ENCODE data around the gene BBX. TPM values are rescaled to one million over a fixed set of nuclear protein-coding genes. Genes with fewer than 3 reads are reported as not detected.

Gene BBX
- total and polyA plus RNA-seq, 12 donors: 4.6 to 49.8 (median 38.0) TPM

GRCh38 chr3:107588217-107588616 is 65.5 kb downstream of the BBX start:
- no peaks in the 10 kb centered on the region for H3K27me3 ChIP-seq
- H3K36me3 ChIP-seq: no peaks in the 10 kb centered on the region
- DNase-seq (no peak), ATAC-seq (no peak)
- H3K4me3 ChIP-seq: no peak overlapping the region
- no peak for TF ChIP-seq CTCF (IDR thresholded peaks at IDR 0.05)
- peaks cover 0 to 12% (median 0%) of the 10 kb centered on the region in 9 donors for H3K4me1 ChIP-seq
- H3K9me3 ChIP-seq: no peaks in the 10 kb centered on the region
- intact Hi-C loops (cut with DNase I): no loop called here
- no peak overlapping the region for H3K27ac ChIP-seq
- WGBS, 2 donors: 19 to 28% methylated on average over 1 of the region's 1 CpG

- TF ChIP-seq CTCF (IDR thresholded peaks at IDR 0.05): no peak
- Histone ChIP-seq H3K4me3 (no peak overlapping the region), H3K27me3 (no peaks in the 10 kb centered on the region), H3K9me3 (no peaks in the 10 kb centered on the region), H3K27ac (no peak overlapping the region), H3K36me3 (no peaks in the 10 kb centered on the region), H3K4me1 (peaks cover 0 to 12% (median 0%) of the 10 kb centered on the region in 9 donors)
- WGBS, 2 donors: 51 to 63% methylated on average over 1 of the region's 1 CpG
- ATAC-seq (no peak), DNase-seq (no peak)
- intact Hi-C loops (cut with DNase I): no loop called here
These were observed 66.7 kb downstream of the BBX start for GRCh38 chr3:107589454-107589853.

- Histone ChIP-seq H3K27me3 (no peaks in the 10 kb centered on the region), H3K36me3 (no peaks in the 10 kb centered on the region), H3K4me3 (no peak overlapping the region), H3K9me3 (no peaks in the 10 kb centered on the region), H3K27ac (no peak overlapping the region), H3K4me1 (peaks cover 0 to 12% (median 0%) of the 10 kb centered on the region in 9 donors)
- ATAC-seq (no peak), DNase-seq (no peak)
- TF ChIP-seq CTCF (IDR thresholded peaks at IDR 0.05): no peak
- WGBS, 2 donors: 46 to 68% methylated on average over 1 of the region's 1 CpG
- intact Hi-C loops (cut with DNase I): loop anchor here in 1 of 10 donors (10.0 kb wide), 1 partner anchor 56 kb away; no protein-coding TSS in a partner anchor
These were observed 68.0 kb downstream of the BBX start for GRCh38 chr3:107590786-107591185.

GRCh38 chr3:107592073-107592472 is 69.3 kb downstream of the BBX start:
- DNase-seq: no peak
- Histone ChIP-seq H3K27me3 (no peaks in the 10 kb centered on the region), H3K9me3 (no peaks in the 10 kb centered on the region), H3K27ac (no peak overlapping the region), H3K4me3 (no peak overlapping the region), H3K4me1 (peaks cover 0 to 12% (median 0%) of the 10 kb centered on the region in 9 donors), H3K36me3 (no peaks in the 10 kb centered on the region)
- intact Hi-C loops (cut with DNase I): loop anchor here in 1 of 10 donors (10.0 kb wide), 1 partner anchor 57 kb away; no protein-coding TSS in a partner anchor
- no peak for ATAC-seq
- TF ChIP-seq CTCF (IDR thresholded peaks at IDR 0.05): no peak
- 97 to 98% methylated on average over 5 of the region's 5 CpGs for WGBS, 2 donors
